ENCODE data around the gene ZNF117. TPM values are rescaled to one million over a fixed set of nuclear protein-coding genes. Genes with fewer than 3 reads are reported as not detected.

Gene ZNF117
- total RNA-seq, 1 donor from 2014 or later: 72.7 TPM

Small RNA genes within 50 kb of the gene (small RNA-seq; reads per million reads assigned to genes)
- not detected for gene RNU6-1229P (ENCODE audit: low replicate concordance)

Other genes with a start within 250 kb of the ZNF117 start
- 16.0 TPM for gene ZNF138, start 196.6 kb downstream of the ZNF117 start, total RNA-seq
- gene ZNF273, start 87.8 kb downstream of the ZNF117 start, total RNA-seq: 10.7 TPM
- gene ERV3-1, start 15.7 kb upstream of the ZNF117 start, total RNA-seq: 75.1 TPM